Prostate gland (tissue), 2 donors: ENCODE data around the gene POFUT2. TPM values are rescaled to one million over a fixed set of nuclear protein-coding genes. Genes with fewer than 3 reads are reported as not detected.

ENCODE experiments used
- DNase-seq: peaks from one replicate; pipeline ENCODE4 v3.0.0-alpha.2; 2019; ENCODE audit warnings: low spot score
- H3K27ac ChIP-seq, 2 donors: fragments of 200-600 bp; sonication (generic); 2 replicates each; pipeline ENCODE4 v1.5.1; 2017 to 2019
- H3K27me3 ChIP-seq: fragments of 200-600 bp; sonication (generic); replicated peaks from 2 replicates; pipeline ENCODE4 v1.5.1; 2019; ENCODE audit not compliant: insufficient read depth
- H3K36me3 ChIP-seq, 2 donors: fragments of 200-600 bp; sonication (generic); 1 replicate in 1 of 2; 2 replicates in 1 of 2; pipeline versions ENCODE4 v1.5.1 to v1.8.1; 2017 to 2019
- H3K4me1 ChIP-seq: fragments of 200-600 bp; sonication (generic); replicated peaks from 2 replicates; pipeline ENCODE4 v1.5.1; 2019
- H3K4me3 ChIP-seq, 2 donors: fragments of 200-600 bp; sonication (generic); 2 replicates each; pipeline ENCODE4 v1.5.1; 2017 to 2019
- H3K9me3 ChIP-seq: fragments of 200-600 bp; sonication (generic); 2 replicates; pipeline ENCODE4 v1.5.1; 2017
- CTCF ChIP-seq, 4 experiments: fragments of 200-600 bp in 2 of 4; fragments of 450-650 bp in 2 of 4; sonication (generic) in 2 of 4; IDR thresholded peaks; 1 replicate in 3 of 4; 2 replicates in 1 of 4; pipeline ENCODE4 v1.5.1; 2016 to 2019; ENCODE audit warnings: antibody characterized with exemption in 4 of 4, mild to moderate bottlenecking in 2 of 4, moderate library complexity in 2 of 4
- POLR2A ChIP-seq: fragments of 450-650 bp; IDR thresholded peaks from one replicate; pipeline ENCODE4 v1.6.1; 2016; ENCODE audit warnings: antibody characterized with exemption, mild to moderate bottlenecking
- POLR2AphosphoS5 ChIP-seq: sonication (generic); formaldehyde crosslinking; IDR thresholded peaks from one replicate; pipeline ENCODE4 v1.6.1; 2017; ENCODE audit warnings: antibody characterized with exemption
- WGBS: methylation state at CpG from one replicate; pipeline ENCODE4 v1.1.5; 2018; 5-methylcytosine and 5-hydroxymethylcytosine counted together
- intact Hi-C: fragments of 100-400 bp; cut with DNase I; formaldehyde crosslinking; loops from one replicate; pipeline ENCODE4 v1.14.2; 2022
- total RNA-seq, 2 donors: library from RNA; depleted of rRNA; stranded (reverse); fragments of >200 nt; gene quantifications; one replicate each; pipeline ENCODE4 v1.1.0, GENCODE V29; 2016

POFUT2 gene
- total RNA-seq, 2 donors from 2014 or later = 20.2 to 52.4 TPM

- H3K36me3 ChIP-seq = peaks cover 0 to 10% of the 10 kb centered on the region in 2 donors
- no peak for TF ChIP-seq POLR2AphosphoS5
- no peak for TF ChIP-seq CTCF (IDR thresholded peaks at IDR 0.05)
- no peak for TF ChIP-seq POLR2A
- no peak for DNase-seq
- no peak overlapping the region for H3K4me3 ChIP-seq
- intact Hi-C loops = loop anchor here (10.0 kb wide), 1 partner anchor 60 kb away; no protein-coding TSS in a partner anchor
- 67% methylated on average over 24 of the region's 24 CpGs for WGBS
- no peaks in the 10 kb centered on the region for H3K27me3 ChIP-seq
- no peaks in the 10 kb centered on the region for H3K9me3 ChIP-seq
- H3K27ac ChIP-seq = no peak overlapping the region
- peaks cover 7% of the 10 kb centered on the region for H3K4me1 ChIP-seq
These were observed 63.3 kb downstream of the POFUT2 start for GRCh38 chr21:45224189-45224938.

GRCh38 chr21:45223236-45224185 is 64.2 kb downstream of the POFUT2 start:
- Histone ChIP-seq H3K27ac (no peak overlapping the region), H3K4me1 (peaks cover 7% of the 10 kb centered on the region), H3K36me3 (peaks cover 0 to 10% of the 10 kb centered on the region in 2 donors), H3K9me3 (no peaks in the 10 kb centered on the region), H3K27me3 (no peaks in the 10 kb centered on the region), H3K4me3 (no peak overlapping the region)
- 93% methylated on average over 36 of the region's 36 CpGs for WGBS
- TF ChIP-seq POLR2A = no peak
- no peak for TF ChIP-seq CTCF (IDR thresholded peaks at IDR 0.05)
- DNase-seq = no peak
- intact Hi-C loops = loop anchor here (10.0 kb wide), 1 partner anchor 59 kb away; no protein-coding TSS in a partner anchor

- no peak overlapping the region for H3K27ac ChIP-seq
- H3K27me3 ChIP-seq = no peaks in the 10 kb centered on the region
- H3K36me3 ChIP-seq = peaks cover 0 to 10% of the 10 kb centered on the region in 2 donors
- no peak overlapping the region for H3K4me3 ChIP-seq
- H3K9me3 ChIP-seq = no peaks in the 10 kb centered on the region
- peaks cover 7% of the 10 kb centered on the region for H3K4me1 ChIP-seq
- DNase-seq = no peak
- WGBS = 96% methylated on average over 15 of the region's 15 CpGs
- no peak for TF ChIP-seq CTCF (IDR thresholded peaks at IDR 0.05)
- TF ChIP-seq POLR2AphosphoS5 = no peak
- no peak for TF ChIP-seq POLR2A
- intact Hi-C loops = loop anchor here (10.0 kb wide), 1 partner anchor 57 kb away; no protein-coding TSS in a partner anchor
These were observed 65.7 kb downstream of the POFUT2 start for GRCh38 chr21:45222001-45222400.

GRCh38 chr21:45220714-45221490 is 66.8 kb downstream of the POFUT2 start:
- no peak for TF ChIP-seq CTCF (IDR thresholded peaks at IDR 0.05)
- no peak for TF ChIP-seq POLR2A
- TF ChIP-seq POLR2AphosphoS5 = no peak

More at GRCh38 chr21:45220714-45221490, 66.8 kb downstream of the POFUT2 start:
- no peaks in the 10 kb centered on the region for H3K9me3 ChIP-seq
- no peak overlapping the region for H3K27ac ChIP-seq
- DNase-seq = no peak
- 93% methylated on average over 29 of the region's 29 CpGs for WGBS
- no peak overlapping the region for H3K4me3 ChIP-seq
- intact Hi-C loops = loop anchor here (10.0 kb wide), 1 partner anchor 56 kb away; no protein-coding TSS in a partner anchor
- peaks cover 0 to 10% of the 10 kb centered on the region in 2 donors for H3K36me3 ChIP-seq
- H3K4me1 ChIP-seq = peaks cover 2% of the 10 kb centered on the region
- no peaks in the 10 kb centered on the region for H3K27me3 ChIP-seq
